ENCODE data around the gene SNX5. TPM values are rescaled to one million over a fixed set of nuclear protein-coding genes. Genes with fewer than 3 reads are reported as not detected.

Gene SNX5
- total and polyA plus RNA-seq, 2 of the 13 experiments (the other 11 are each of a cell fraction or from before 2014, with no cell fraction given): 664 to 1,040 TPM

- TF ChIP-seq, protein P1, sequence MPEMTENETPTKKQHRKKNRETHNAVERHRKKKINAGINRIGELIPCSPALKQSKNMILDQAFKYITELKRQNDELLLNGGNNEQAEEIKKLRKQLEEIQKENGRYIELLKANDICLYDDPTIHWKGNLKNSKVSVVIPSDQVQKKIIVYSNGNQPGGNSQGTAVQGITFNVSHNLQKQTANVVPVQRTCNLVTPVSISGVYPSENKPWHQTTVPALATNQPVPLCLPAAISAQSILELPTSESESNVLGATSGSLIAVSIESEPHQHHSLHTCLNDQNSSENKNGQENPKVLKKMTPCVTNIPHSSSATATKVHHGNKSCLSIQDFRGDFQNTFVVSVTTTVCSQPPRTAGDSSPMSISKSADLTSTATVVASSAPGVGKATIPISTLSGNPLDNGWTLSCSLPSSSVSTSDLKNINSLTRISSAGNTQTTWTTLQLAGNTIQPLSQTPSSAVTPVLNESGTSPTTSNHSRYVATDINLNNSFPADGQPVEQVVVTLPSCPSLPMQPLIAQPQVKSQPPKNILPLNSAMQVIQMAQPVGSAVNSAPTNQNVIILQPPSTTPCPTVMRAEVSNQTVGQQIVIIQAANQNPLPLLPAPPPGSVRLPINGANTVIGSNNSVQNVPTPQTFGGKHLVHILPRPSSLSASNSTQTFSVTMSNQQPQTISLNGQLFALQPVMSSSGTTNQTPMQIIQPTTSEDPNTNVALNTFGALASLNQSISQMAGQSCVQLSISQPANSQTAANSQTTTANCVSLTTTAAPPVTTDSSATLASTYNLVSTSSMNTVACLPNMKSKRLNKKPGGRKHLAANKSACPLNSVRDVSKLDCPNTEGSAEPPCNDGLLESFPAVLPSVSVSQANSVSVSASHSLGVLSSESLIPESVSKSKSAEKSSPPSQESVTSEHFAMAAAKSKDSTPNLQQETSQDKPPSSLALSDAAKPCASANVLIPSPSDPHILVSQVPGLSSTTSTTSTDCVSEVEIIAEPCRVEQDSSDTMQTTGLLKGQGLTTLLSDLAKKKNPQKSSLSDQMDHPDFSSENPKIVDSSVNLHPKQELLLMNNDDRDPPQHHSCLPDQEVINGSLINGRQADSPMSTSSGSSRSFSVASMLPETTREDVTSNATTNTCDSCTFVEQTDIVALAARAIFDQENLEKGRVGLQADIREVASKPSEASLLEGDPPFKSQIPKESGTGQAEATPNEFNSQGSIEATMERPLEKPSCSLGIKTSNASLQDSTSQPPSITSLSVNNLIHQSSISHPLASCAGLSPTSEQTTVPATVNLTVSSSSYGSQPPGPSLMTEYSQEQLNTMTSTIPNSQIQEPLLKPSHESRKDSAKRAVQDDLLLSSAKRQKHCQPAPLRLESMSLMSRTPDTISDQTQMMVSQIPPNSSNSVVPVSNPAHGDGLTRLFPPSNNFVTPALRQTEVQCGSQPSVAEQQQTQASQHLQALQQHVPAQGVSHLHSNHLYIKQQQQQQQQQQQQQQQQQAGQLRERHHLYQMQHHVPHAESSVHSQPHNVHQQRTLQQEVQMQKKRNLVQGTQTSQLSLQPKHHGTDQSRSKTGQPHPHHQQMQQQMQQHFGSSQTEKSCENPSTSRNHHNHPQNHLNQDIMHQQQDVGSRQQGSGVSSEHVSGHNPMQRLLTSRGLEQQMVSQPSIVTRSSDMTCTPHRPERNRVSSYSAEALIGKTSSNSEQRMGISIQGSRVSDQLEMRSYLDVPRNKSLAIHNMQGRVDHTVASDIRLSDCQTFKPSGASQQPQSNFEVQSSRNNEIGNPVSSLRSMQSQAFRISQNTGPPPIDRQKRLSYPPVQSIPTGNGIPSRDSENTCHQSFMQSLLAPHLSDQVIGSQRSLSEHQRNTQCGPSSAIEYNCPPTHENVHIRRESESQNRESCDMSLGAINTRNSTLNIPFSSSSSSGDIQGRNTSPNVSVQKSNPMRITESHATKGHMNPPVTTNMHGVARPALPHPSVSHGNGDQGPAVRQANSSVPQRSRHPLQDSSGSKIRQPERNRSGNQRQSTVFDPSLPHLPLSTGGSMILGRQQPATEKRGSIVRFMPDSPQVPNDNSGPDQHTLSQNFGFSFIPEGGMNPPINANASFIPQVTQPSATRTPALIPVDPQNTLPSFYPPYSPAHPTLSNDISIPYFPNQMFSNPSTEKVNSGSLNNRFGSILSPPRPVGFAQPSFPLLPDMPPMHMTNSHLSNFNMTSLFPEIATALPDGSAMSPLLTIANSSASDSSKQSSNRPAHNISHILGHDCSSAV (CRISPR knock-in tag; IDR thresholded peaks at IDR 0.05; ENCODE audit: borderline replicate concordance): no peak
- TF ChIP-seq NR0B2 (CRISPR knock-in tag; IDR thresholded peaks at IDR 0.05): no peak
- TF ChIP-seq HDAC2 (CRISPR knock-in tag; IDR thresholded peaks at IDR 0.05): no peak
- TF ChIP-seq RAD51 (IDR thresholded peaks at IDR 0.05; ENCODE audit: borderline replicate concordance): no peak
- no peak for TF ChIP-seq SMAD1 (CRISPR knock-in tag; IDR thresholded peaks at IDR 0.05; ENCODE audit: borderline replicate concordance, low read depth)
- TF ChIP-seq, protein P2, sequence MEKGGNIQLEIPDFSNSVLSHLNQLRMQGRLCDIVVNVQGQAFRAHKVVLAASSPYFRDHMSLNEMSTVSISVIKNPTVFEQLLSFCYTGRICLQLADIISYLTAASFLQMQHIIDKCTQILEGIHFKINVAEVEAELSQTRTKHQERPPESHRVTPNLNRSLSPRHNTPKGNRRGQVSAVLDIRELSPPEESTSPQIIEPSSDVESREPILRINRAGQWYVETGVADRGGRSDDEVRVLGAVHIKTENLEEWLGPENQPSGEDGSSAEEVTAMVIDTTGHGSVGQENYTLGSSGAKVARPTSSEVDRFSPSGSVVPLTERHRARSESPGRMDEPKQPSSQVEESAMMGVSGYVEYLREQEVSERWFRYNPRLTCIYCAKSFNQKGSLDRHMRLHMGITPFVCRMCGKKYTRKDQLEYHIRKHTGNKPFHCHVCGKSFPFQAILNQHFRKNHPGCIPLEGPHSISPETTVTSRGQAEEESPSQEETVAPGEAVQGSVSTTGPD (CRISPR knock-in tag; IDR thresholded peaks at IDR 0.05): peak; percentile 72; the same call in 1 of the 2 replicates
- TF ChIP-seq, protein P3, sequence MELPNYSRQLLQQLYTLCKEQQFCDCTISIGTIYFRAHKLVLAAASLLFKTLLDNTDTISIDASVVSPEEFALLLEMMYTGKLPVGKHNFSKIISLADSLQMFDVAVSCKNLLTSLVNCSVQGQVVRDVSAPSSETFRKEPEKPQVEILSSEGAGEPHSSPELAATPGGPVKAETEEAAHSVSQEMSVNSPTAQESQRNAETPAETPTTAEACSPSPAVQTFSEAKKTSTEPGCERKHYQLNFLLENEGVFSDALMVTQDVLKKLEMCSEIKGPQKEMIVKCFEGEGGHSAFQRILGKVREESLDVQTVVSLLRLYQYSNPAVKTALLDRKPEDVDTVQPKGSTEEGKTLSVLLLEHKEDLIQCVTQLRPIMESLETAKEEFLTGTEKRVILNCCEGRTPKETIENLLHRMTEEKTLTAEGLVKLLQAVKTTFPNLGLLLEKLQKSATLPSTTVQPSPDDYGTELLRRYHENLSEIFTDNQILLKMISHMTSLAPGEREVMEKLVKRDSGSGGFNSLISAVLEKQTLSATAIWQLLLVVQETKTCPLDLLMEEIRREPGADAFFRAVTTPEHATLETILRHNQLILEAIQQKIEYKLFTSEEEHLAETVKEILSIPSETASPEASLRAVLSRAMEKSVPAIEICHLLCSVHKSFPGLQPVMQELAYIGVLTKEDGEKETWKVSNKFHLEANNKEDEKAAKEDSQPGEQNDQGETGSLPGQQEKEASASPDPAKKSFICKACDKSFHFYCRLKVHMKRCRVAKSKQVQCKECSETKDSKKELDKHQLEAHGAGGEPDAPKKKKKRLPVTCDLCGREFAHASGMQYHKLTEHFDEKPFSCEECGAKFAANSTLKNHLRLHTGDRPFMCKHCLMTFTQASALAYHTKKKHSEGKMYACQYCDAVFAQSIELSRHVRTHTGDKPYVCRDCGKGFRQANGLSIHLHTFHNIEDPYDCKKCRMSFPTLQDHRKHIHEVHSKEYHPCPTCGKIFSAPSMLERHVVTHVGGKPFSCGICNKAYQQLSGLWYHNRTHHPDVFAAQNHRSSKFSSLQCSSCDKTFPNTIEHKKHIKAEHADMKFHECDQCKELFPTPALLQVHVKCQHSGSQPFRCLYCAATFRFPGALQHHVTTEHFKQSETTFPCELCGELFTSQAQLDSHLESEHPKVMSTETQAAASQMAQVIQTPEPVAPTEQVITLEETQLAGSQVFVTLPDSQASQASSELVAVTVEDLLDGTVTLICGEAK (IDR thresholded peaks at IDR 0.05): no peak
- TF ChIP-seq, protein P3 (CRISPR knock-in tag; IDR thresholded peaks at IDR 0.05): no peak
Measured at GRCh38 chr20:17969884-17970409, 1.4 kb upstream of the SNX5 start (continued).
